Ovary (tissue), 9 donors: ENCODE measurements around the gene NR4A1. TPM values are rescaled to one million over a fixed set of nuclear protein-coding genes. Genes with fewer than 3 reads are reported as not detected.
A peak's percentile ranks its signal among the peaks of the same experiment; 100 is the strongest.

Experiments used
- DNase-seq, 5 donors: peaks; one replicate each; pipeline ENCODE4 v3.0.0-alpha.2; 2019 to 2020
- H3K27ac ChIP-seq, 2 donors: fragments of 200-600 bp; one replicate each; pipeline versions ENCODE4 v1.5.1 to v1.8.0; 2019 to 2022
- H3K27me3 ChIP-seq: fragments of 200-600 bp; one replicate; pipeline ENCODE4 v1.8.0; 2022
- H3K36me3 ChIP-seq: fragments of 200-600 bp; sonication (generic); one replicate; pipeline ENCODE4 v1.5.1; 2019
- H3K4me1 ChIP-seq: one replicate; pipeline ENCODE4 v1.8.1; 2013; ENCODE audit warnings: mild to moderate bottlenecking, moderate library complexity; ENCODE audit not compliant: insufficient read depth
- H3K4me3 ChIP-seq: fragments of 200-600 bp; sonication (generic); one replicate; pipeline ENCODE4 v1.5.1; 2017
- H3K9me3 ChIP-seq, 2 donors: fragments of 200-600 bp in 1 of 2; sonication (generic) in 1 of 2; one replicate each; pipeline versions ENCODE4 v1.5.1 to v1.8.1; 2013 to 2019; ENCODE audit warnings: mild to moderate bottlenecking in 1 of 2, moderate library complexity in 1 of 2
- CTCF ChIP-seq, 3 donors: fragments of 450-650 bp in 2 of 3; fragments of 200-600 bp in 1 of 3; IDR thresholded peaks; one replicate each; pipeline versions ENCODE4 v1.5.1 to v1.8.0; 2016 to 2022; ENCODE audit warnings: antibody characterized with exemption in 3 of 3, mild to moderate bottlenecking in 1 of 3
- EP300 ChIP-seq: sonication (generic); formaldehyde crosslinking; IDR thresholded peaks from one replicate; pipeline ENCODE4 v1.6.1; 2017; ENCODE audit warnings: antibody characterized with exemption
- POLR2A ChIP-seq: fragments of 450-650 bp; IDR thresholded peaks from one replicate; pipeline ENCODE4 v1.6.1; 2017; ENCODE audit warnings: antibody characterized with exemption, mild to moderate bottlenecking, moderate library complexity
- WGBS, 3 donors: extraction: QIAGEN DNeasy Blood & Tissue Kit in 1 of 3; methylation state at CpG; one replicate each; pipeline versions ENCODE4 v1.1.5 to v1.1.7; 2013 to 2017; 5-methylcytosine and 5-hydroxymethylcytosine counted together
- intact Hi-C, 4 donors: fragments of 100-400 bp; cut with DNase I; formaldehyde crosslinking; loops; one replicate each; pipeline versions ENCODE4 v1.11.0 to v1.15.1; 2022 to 2023
- polyA plus RNA-seq, 2 donors: library from polyadenylated mRNA; stranded (reverse); fragments of 200-250 nt in 1 of 2; fragments of 350-450 nt in 1 of 2; fragmentation: Illumina TruSeq in 1 of 2; extraction: RNeasy Lipid Tissue Mini Kit (QIAGEN cat#74804) in 1 of 2; gene quantifications; one replicate each; pipeline ENCODE4 v1.2.3, GENCODE V29; 2013 to 2014
- total RNA-seq, 7 donors: library from RNA; depleted of rRNA in 2 of 7; stranded (reverse); fragments of >200 nt in 2 of 7; fragmentation: NEBNext Ultra II Directional in 3 of 7; extraction: Animal tissue kit (Norgen Biotek cat#: 25700) in 3 of 7; gene quantifications; one replicate each; pipeline versions ENCODE4 v1.1.0 to v1.2.4, GENCODE V29; 2016 to 2023
- donor health status: DM: no; HTN: no; CAD: no; lungs with moderate emphysema.
- donor health status: DM: no; HTN: no; CAD: no.
- donor health status: Bipolar disorder and iron deficiency.
- donor health status: DM: yes; HTN: yes; CAD: no.
- donor health status: DM: no; HTN: no; CAD: no.
- donor health status: DM: yes; HTN: yes; CAD: no.

Gene NR4A1
- total and polyA plus RNA-seq, 9 donors, result 41.7 to 1,603 (median 246) TPM

GRCh38 chr12:52046859-52047258 is 4.4 kb upstream of the NR4A1 start:
- H3K9me3 ChIP-seq, result no peaks in the 10 kb centered on the region
- H3K27me3 ChIP-seq, result no peaks in the 10 kb centered on the region
- H3K4me1 ChIP-seq, result peaks cover 28% of the 10 kb centered on the region
- H3K36me3 ChIP-seq, result no peaks in the 10 kb centered on the region
- H3K4me3 ChIP-seq, result no peak overlapping the region
- no peak for TF ChIP-seq CTCF (IDR thresholded peaks at IDR 0.05)
- TF ChIP-seq EP300, result no peak
- intact Hi-C loops, result loop anchor here in 1 of 4 donors (10.0 kb wide), 1 partner anchor 998 kb away; no protein-coding TSS in a partner anchor
- H3K27ac ChIP-seq, result no peak overlapping the region
- 88 to 95% (median 92%) methylated on average over 7 of the region's 7 CpGs for whole genome bisulfite sequencing, 3 donors
- peak in 2 of 5 donors; percentile 30 to 36 for DNase-seq

- Histone ChIP-seq H3K27me3 (no peaks in the 10 kb centered on the region), H3K4me3 (no peak overlapping the region), H3K36me3 (no peaks in the 10 kb centered on the region), H3K9me3 (no peaks in the 10 kb centered on the region), H3K27ac (peak overlapping the region in 1 of 2 donors; percentile 95), H3K4me1 (peaks cover 24% of the 10 kb centered on the region)
- DNase-seq, result peak in 3 of 5 donors; percentile 24 to 41 (median 37)
- intact Hi-C loops, result loop anchor here in 1 of 4 donors (10.0 kb wide), 1 partner anchor 996 kb away; no protein-coding TSS in a partner anchor
- 69 to 73% (median 72%) methylated on average over 4 of the region's 4 CpGs for WGBS, 3 donors
- no peak for TF ChIP-seq CTCF (IDR thresholded peaks at IDR 0.05)
- no peak for TF ChIP-seq POLR2A
Observed at GRCh38 chr12:52049286-52049685, 2.0 kb upstream of the NR4A1 start.

- peak in 1 of 5 donors; percentile 54 for DNase-seq
- H3K9me3 ChIP-seq, result no peaks in the 10 kb centered on the region
- 84 to 87% (median 85%) methylated on average over 5 of the region's 5 CpGs for WGBS, 3 donors
- peaks cover 23% of the 10 kb centered on the region for H3K4me1 ChIP-seq
- no peak overlapping the region for H3K4me3 ChIP-seq
- peak overlapping the region in 1 of 2 donors; percentile 95 for H3K27ac ChIP-seq
- H3K27me3 ChIP-seq, result no peaks in the 10 kb centered on the region
- no peaks in the 10 kb centered on the region for H3K36me3 ChIP-seq
- intact Hi-C loops, result loop anchor here in 1 of 4 donors (2.0 to 10.0 kb wide), 2 partner anchors 17 to 995 kb away; no protein-coding TSS in a partner anchor
- TF ChIP-seq POLR2A (no peak), EP300 (no peak), CTCF (IDR thresholded peaks at IDR 0.05) (no peak)
Observed at GRCh38 chr12:52049688-52050087, 1.6 kb upstream of the NR4A1 start.

GRCh38 chr12:52050116-52050757 is 1.0 kb upstream of the NR4A1 start:
- H3K9me3 ChIP-seq, result no peaks in the 10 kb centered on the region
- peaks cover 18% of the 10 kb centered on the region for H3K4me1 ChIP-seq
- no peaks in the 10 kb centered on the region for H3K27me3 ChIP-seq
- TF ChIP-seq POLR2A, result no peak
- TF ChIP-seq CTCF (IDR thresholded peaks at IDR 0.05), result no peak
- peak; percentile 65 for TF ChIP-seq EP300
- intact Hi-C loops, result loop anchor here in 1 of 4 donors (2.0 kb wide), 1 partner anchor 17 kb away; no protein-coding TSS in a partner anchor
- no peaks in the 10 kb centered on the region for H3K36me3 ChIP-seq
- WGBS, 3 donors, result 32 to 38% (median 35%) methylated on average over 16 of the region's 16 CpGs
- H3K27ac ChIP-seq, result peak overlapping the region; percentile 95 to 96
- H3K4me3 ChIP-seq, result peak overlapping the region; percentile 73
- DNase-seq, result peak; percentile 74 to 83 (median 80)
